ENCODE results near the gene BRME1. TPM values are rescaled to one million over a fixed set of nuclear protein-coding genes. Genes with fewer than 3 reads are reported as not detected.

The BRME1 gene
- total RNA-seq, 1 experiment from 2014 or later = 17.4 TPM

GRCh38 chr19:13850910-13851733 is 54.8 kb downstream of the BRME1 start:
- H3K27me3 ChIP-seq (replicated peaks; ENCODE audit: control insufficient read depth, insufficient read depth, low read length) = no peaks in the 10 kb centered on the region
- Mint-ChIP-seq H3K4me3 (ENCODE audit: unreplicated experiment) (peak overlapping the region; percentile 70), H3K36me3 (ENCODE audit: insufficient read depth, unreplicated experiment) (peaks cover 37% of the 10 kb centered on the region), H3K4me1 (ENCODE audit: low read depth, unreplicated experiment) (peaks cover 15% of the 10 kb centered on the region), H3K9me3 (ENCODE audit: unreplicated experiment) (no peaks in the 10 kb centered on the region), H3K27me3 (ENCODE audit: insufficient read depth, unreplicated experiment) (no peaks in the 10 kb centered on the region), H3K27ac (ENCODE audit: unreplicated experiment) (peak overlapping the region; percentile 93)
- POLR2A ChIA-PET = interaction anchor here (0.5 to 3.2 kb wide), 3 partner anchors 11 to 239 kb away, joined by 6 to 15 read pairs (median 6); no protein-coding TSS in a partner anchor
- no peaks in the 10 kb centered on the region for H3K36me3 ChIP-seq (ENCODE audit: control insufficient read depth, insufficient read depth, low read length)
- H3K4me3 ChIP-seq (ENCODE audit: low read depth, low read length) = peak overlapping the region; percentile 38
- intact Hi-C loops (cut with micrococcal nuclease; ENCODE audit: unreplicated experiment) = loop anchor here (1.0 kb wide), 1 partner anchor 11 kb away; no protein-coding TSS in a partner anchor
- TF ChIP-seq CTCF (IDR thresholded peaks at IDR 0.05; ENCODE audit: insufficient read depth in 1 of 2, low read depth in 1 of 2, low read length in 1 of 2, severe bottlenecking in 1 of 2, unreplicated experiment in 1 of 2) = no peak
- DNase-seq = peak; percentile 81 to 84
- H3K9me3 ChIP-seq = no peaks in the 10 kb centered on the region
- CTCF ChIA-PET = interaction anchor here (0.6 to 1.5 kb wide), 2 partner anchors 11 to 641 kb away, joined by 3 read pairs; no protein-coding TSS in a partner anchor
- TSS peak; percentile 54 for BruUV-seq (replicated peaks)
- peaks cover 51% of the 10 kb centered on the region for H3K4me1 ChIP-seq

GRCh38 chr19:13849991-13850909 is 55.7 kb downstream of the BRME1 start:
- intact Hi-C loops (cut with micrococcal nuclease; ENCODE audit: unreplicated experiment) = loop anchor here (10.0 kb wide), 1 partner anchor 55 kb away; the partner anchor contains the start of gene ZSWIM4
- no peaks in the 10 kb centered on the region for H3K27me3 ChIP-seq (replicated peaks; ENCODE audit: control insufficient read depth, insufficient read depth, low read length)
- peak overlapping the region; percentile 38 for H3K4me3 ChIP-seq (ENCODE audit: low read depth, low read length)
- Mint-ChIP-seq H3K27ac (ENCODE audit: unreplicated experiment) (peak overlapping the region; percentile 93), H3K36me3 (ENCODE audit: insufficient read depth, unreplicated experiment) (peaks cover 43% of the 10 kb centered on the region), H3K4me1 (ENCODE audit: low read depth, unreplicated experiment) (peaks cover 23% of the 10 kb centered on the region), H3K4me3 (ENCODE audit: unreplicated experiment) (peak overlapping the region; percentile 70), H3K27me3 (ENCODE audit: insufficient read depth, unreplicated experiment) (no peaks in the 10 kb centered on the region), H3K9me3 (ENCODE audit: unreplicated experiment) (no peaks in the 10 kb centered on the region)
- POLR2A ChIA-PET = interaction anchor here (1.7 kb wide), 1 partner anchor 33 kb away, joined by 6 read pairs; no protein-coding TSS in a partner anchor
- BruUV-seq (replicated peaks) = no TSS peak
- peak in 1 of 2 experiments; percentile 89 for DNase-seq
- CTCF ChIA-PET = no interaction called here
- TF ChIP-seq CTCF (IDR thresholded peaks at IDR 0.05; ENCODE audit: insufficient read depth in 1 of 2, low read depth in 1 of 2, low read length in 1 of 2, severe bottlenecking in 1 of 2, unreplicated experiment in 1 of 2) = no peak
- no peaks in the 10 kb centered on the region for H3K9me3 ChIP-seq
- H3K36me3 ChIP-seq (ENCODE audit: control insufficient read depth, insufficient read depth, low read length) = no peaks in the 10 kb centered on the region
- peaks cover 55% of the 10 kb centered on the region for H3K4me1 ChIP-seq
